ENCODE data around the gene RNU5B-1.

RNU5B-1 gene

DNA sequence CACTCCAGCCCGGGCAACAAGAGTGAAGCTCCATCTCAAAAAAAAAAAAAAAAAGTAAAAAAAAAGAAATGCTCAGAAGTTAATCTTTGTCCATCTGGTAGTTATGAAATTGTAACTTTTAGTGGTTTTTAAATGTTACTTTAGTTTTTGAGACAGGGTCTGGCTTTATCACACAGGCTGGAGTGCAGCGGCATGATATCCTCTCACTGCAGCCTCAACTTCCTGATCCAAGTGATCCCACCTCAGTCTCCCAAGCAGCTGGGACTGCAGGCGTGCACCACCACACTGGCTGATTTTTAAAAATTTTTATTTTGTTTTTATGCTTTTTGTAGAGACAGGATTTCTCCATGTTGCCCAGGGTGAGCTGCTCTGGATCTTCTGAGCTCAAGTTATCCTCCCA, 1.3 kb downstream of the RNU5B-1 start:
- H3F3A ChIP-seq (ENCODE audit: insufficient read depth) = peaks cover 22% of the 10 kb centered on the region
- H3K9me2 ChIP-seq (replicated peaks; ENCODE audit: insufficient read depth, low read length) = no peaks in the 10 kb centered on the region
- no peak for TF ChIP-seq EZH2phosphoT487 (conservative IDR thresholded peaks at IDR 0.05; ENCODE audit: low read length)
- TF ChIP-seq, protein P1, sequence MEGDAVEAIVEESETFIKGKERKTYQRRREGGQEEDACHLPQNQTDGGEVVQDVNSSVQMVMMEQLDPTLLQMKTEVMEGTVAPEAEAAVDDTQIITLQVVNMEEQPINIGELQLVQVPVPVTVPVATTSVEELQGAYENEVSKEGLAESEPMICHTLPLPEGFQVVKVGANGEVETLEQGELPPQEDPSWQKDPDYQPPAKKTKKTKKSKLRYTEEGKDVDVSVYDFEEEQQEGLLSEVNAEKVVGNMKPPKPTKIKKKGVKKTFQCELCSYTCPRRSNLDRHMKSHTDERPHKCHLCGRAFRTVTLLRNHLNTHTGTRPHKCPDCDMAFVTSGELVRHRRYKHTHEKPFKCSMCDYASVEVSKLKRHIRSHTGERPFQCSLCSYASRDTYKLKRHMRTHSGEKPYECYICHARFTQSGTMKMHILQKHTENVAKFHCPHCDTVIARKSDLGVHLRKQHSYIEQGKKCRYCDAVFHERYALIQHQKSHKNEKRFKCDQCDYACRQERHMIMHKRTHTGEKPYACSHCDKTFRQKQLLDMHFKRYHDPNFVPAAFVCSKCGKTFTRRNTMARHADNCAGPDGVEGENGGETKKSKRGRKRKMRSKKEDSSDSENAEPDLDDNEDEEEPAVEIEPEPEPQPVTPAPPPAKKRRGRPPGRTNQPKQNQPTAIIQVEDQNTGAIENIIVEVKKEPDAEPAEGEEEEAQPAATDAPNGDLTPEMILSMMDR (IDR thresholded peaks at IDR 0.05; ENCODE audit: insufficient read depth, low read length, poor library complexity, severe bottlenecking) = no peak
- H3K9ac ChIP-seq (ENCODE audit: low read length) = no peak overlapping the region
- H3K27ac ChIP-seq (ENCODE audit: low read depth, low read length) = no peak overlapping the region
- H3K9me3 ChIP-seq (ENCODE audit: insufficient read depth, low read length) = no peaks in the 10 kb centered on the region
- no peaks in the 10 kb centered on the region for H4K20me1 ChIP-seq (ENCODE audit: low read depth, low read length)
- H2AFZ ChIP-seq (ENCODE audit: low read depth, low read length, severe bottlenecking) = no peak overlapping the region
- no peaks in the 10 kb centered on the region for H3K36me3 ChIP-seq (ENCODE audit: low read length)
- no peaks in the 10 kb centered on the region for H3K79me2 ChIP-seq (ENCODE audit: insufficient read depth, low read length)
- peak overlapping the region; percentile 33 for H3K4me2 ChIP-seq (ENCODE audit: low read depth, low read length, poor library complexity, severe bottlenecking)
- H3K27me3 ChIP-seq (ENCODE audit: low read length) = no peaks in the 10 kb centered on the region
- no peak overlapping the region for H3K4me3 ChIP-seq (ENCODE audit: insufficient read depth, low read length, poor library complexity, severe bottlenecking)

DNA sequence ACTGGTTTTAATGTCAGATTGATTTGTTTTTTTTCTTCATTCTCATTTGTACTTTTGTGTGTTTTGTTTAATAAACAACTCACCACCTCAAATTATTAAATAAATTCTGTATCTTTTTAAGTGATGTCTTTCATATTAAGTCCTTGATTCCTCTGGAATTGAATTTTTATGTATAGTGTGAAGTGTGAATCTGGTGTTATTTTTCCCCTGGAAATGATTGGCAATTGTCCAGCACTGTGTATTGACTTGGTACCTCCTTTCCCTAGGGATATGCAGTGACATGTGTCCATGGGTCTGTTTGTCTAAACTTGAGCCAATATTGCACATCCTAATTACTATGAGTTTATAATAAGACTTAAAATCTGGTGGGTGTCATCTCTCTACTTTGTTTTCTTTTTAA, 2.1 kb downstream of the RNU5B-1 start:
- Histone ChIP-seq H4K20me1 (ENCODE audit: low read depth, low read length) (no peaks in the 10 kb centered on the region), H3K4me3 (ENCODE audit: insufficient read depth, low read length, poor library complexity, severe bottlenecking) (no peak overlapping the region), H3K79me2 (ENCODE audit: insufficient read depth, low read length) (no peaks in the 10 kb centered on the region), H3K27ac (ENCODE audit: low read depth, low read length) (no peak overlapping the region), H3K4me2 (ENCODE audit: low read depth, low read length, poor library complexity, severe bottlenecking) (no peak overlapping the region), H3K27me3 (ENCODE audit: low read length) (no peaks in the 10 kb centered on the region), H3K9ac (ENCODE audit: low read length) (no peak overlapping the region), H3F3A (ENCODE audit: insufficient read depth) (peaks cover 22% of the 10 kb centered on the region), H3K9me3 (ENCODE audit: insufficient read depth, low read length) (no peaks in the 10 kb centered on the region), H2AFZ (ENCODE audit: low read depth, low read length, severe bottlenecking) (no peak overlapping the region), H3K36me3 (ENCODE audit: low read length) (no peaks in the 10 kb centered on the region), H3K9me2 (replicated peaks; ENCODE audit: insufficient read depth, low read length) (no peaks in the 10 kb centered on the region)
- TF ChIP-seq EZH2phosphoT487 (conservative IDR thresholded peaks at IDR 0.05; ENCODE audit: low read length) = no peak
- TF ChIP-seq, protein P1 (IDR thresholded peaks at IDR 0.05; ENCODE audit: insufficient read depth, low read length, poor library complexity, severe bottlenecking) = no peak

DNA sequence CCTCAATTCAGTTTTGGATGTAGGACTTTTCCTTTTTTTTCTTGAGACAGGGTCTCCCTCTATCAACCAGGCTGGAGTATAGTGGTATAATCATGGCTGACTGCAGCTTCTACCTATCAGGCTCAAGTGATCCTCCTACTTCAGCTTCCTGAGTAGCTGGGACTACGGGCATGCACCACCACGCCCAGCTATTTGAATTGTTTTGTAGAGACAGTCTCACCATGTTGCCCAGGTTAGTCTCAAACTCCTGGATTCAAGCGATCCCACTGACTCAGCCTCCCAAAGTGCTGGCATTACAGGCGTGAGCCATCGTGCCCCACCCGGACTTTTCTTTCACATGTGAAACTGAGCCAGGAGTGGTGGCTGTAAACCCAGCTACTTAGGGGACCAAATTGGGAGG, 3.5 kb downstream of the RNU5B-1 start:
- Histone ChIP-seq H3K9ac (ENCODE audit: low read length) (no peak overlapping the region), H3K27me3 (ENCODE audit: low read length) (no peaks in the 10 kb centered on the region)
- TF ChIP-seq, protein P1 (IDR thresholded peaks at IDR 0.05; ENCODE audit: insufficient read depth, low read length, poor library complexity, severe bottlenecking) = no peak
- TF ChIP-seq EZH2phosphoT487 (conservative IDR thresholded peaks at IDR 0.05; ENCODE audit: low read length) = no peak

More for the DNA sequence above, 3.5 kb downstream of the RNU5B-1 start:
- Histone ChIP-seq H3F3A (ENCODE audit: insufficient read depth) (peaks cover 22% of the 10 kb centered on the region), H3K9me3 (ENCODE audit: insufficient read depth, low read length) (no peaks in the 10 kb centered on the region), H2AFZ (ENCODE audit: low read depth, low read length, severe bottlenecking) (no peak overlapping the region), H3K4me3 (ENCODE audit: insufficient read depth, low read length, poor library complexity, severe bottlenecking) (no peak overlapping the region), H3K4me2 (ENCODE audit: low read depth, low read length, poor library complexity, severe bottlenecking) (no peak overlapping the region), H4K20me1 (ENCODE audit: low read depth, low read length) (no peaks in the 10 kb centered on the region), H3K79me2 (ENCODE audit: insufficient read depth, low read length) (no peaks in the 10 kb centered on the region), H3K27ac (ENCODE audit: low read depth, low read length) (no peak overlapping the region), H3K9me2 (replicated peaks; ENCODE audit: insufficient read depth, low read length) (no peaks in the 10 kb centered on the region), H3K36me3 (ENCODE audit: low read length) (no peaks in the 10 kb centered on the region)

Data from SU-DHL-6 (cell line).